ENCODE results near the gene ZNRF3. TPM values are rescaled to one million over a fixed set of nuclear protein-coding genes. Genes with fewer than 3 reads are reported as not detected.
"Not testable (repeated sequence)": the region's sequence is repeated elsewhere in the genome, so short reads cannot be mapped to it uniquely, and the experiment has no call there.

Gene ZNRF3
- total RNA-seq, 1 donor from 2014 or later: 6.4 TPM

- no peak for DNase-seq (ENCODE audit: extremely low read depth, low read depth, low spot score)
These were observed 195.5 kb downstream of the ZNRF3 start for GRCh38 chr22:29078869-29079207.

- no peak for DNase-seq (ENCODE audit: extremely low read depth, low read depth, low spot score)
These were observed 196.0 kb downstream of the ZNRF3 start for GRCh38 chr22:29079218-29079901.

- no peak for DNase-seq (ENCODE audit: extremely low read depth, low read depth, low spot score)
These were observed 197.0 kb downstream of the ZNRF3 start for GRCh38 chr22:29080106-29080975.

GRCh38 chr22:29081517-29082236 is 198.3 kb downstream of the ZNRF3 start:
- DNase-seq (ENCODE audit: extremely low read depth, low read depth, low spot score): no peak

GRCh38 chr22:29082826-29083545 is 199.6 kb downstream of the ZNRF3 start:
- no peak for DNase-seq (ENCODE audit: extremely low read depth, low read depth, low spot score)

GRCh38 chr22:29083576-29083932 is 200.2 kb downstream of the ZNRF3 start:
- DNase-seq (ENCODE audit: extremely low read depth, low read depth, low spot score): not testable (repeated sequence)

GRCh38 chr22:29083933-29084591 is 200.7 kb downstream of the ZNRF3 start:
- DNase-seq (ENCODE audit: extremely low read depth, low read depth, low spot score): no peak

GRCh38 chr22:29087012-29087411 is 203.6 kb downstream of the ZNRF3 start:
- no peak for DNase-seq (ENCODE audit: extremely low read depth, low read depth, low spot score)

- DNase-seq (ENCODE audit: extremely low read depth, low read depth, low spot score): no peak
These were observed 205.4 kb downstream of the ZNRF3 start for GRCh38 chr22:29088809-29089208.

- DNase-seq (ENCODE audit: extremely low read depth, low read depth, low spot score): no peak
These were observed 206.1 kb downstream of the ZNRF3 start for GRCh38 chr22:29089507-29089906.

GRCh38 chr22:29090039-29090438 is 206.7 kb downstream of the ZNRF3 start:
- no peak for DNase-seq (ENCODE audit: extremely low read depth, low read depth, low spot score)

- no peak for DNase-seq (ENCODE audit: extremely low read depth, low read depth, low spot score)
These were observed 208.9 kb downstream of the ZNRF3 start for GRCh38 chr22:29092243-29092642.

GRCh38 chr22:29093030-29093429 is 209.7 kb downstream of the ZNRF3 start:
- no peak for DNase-seq (ENCODE audit: extremely low read depth, low read depth, low spot score)

- DNase-seq (ENCODE audit: extremely low read depth, low read depth, low spot score): no peak
These were observed 210.3 kb downstream of the ZNRF3 start for GRCh38 chr22:29093501-29094300.

GRCh38 chr22:29095459-29095858 is 212.1 kb downstream of the ZNRF3 start:
- DNase-seq (ENCODE audit: extremely low read depth, low read depth, low spot score): no peak

GRCh38 chr22:29096736-29097669 is 213.6 kb downstream of the ZNRF3 start:
- DNase-seq (ENCODE audit: extremely low read depth, low read depth, low spot score): no peak

GRCh38 chr22:29098296-29098695 is 214.9 kb downstream of the ZNRF3 start:
- DNase-seq (ENCODE audit: extremely low read depth, low read depth, low spot score): no peak

- no peak for DNase-seq (ENCODE audit: extremely low read depth, low read depth, low spot score)
These were observed 218.9 kb downstream of the ZNRF3 start for GRCh38 chr22:29102300-29102699.

GRCh38 chr22:29103121-29103520 is 219.7 kb downstream of the ZNRF3 start:
- DNase-seq (ENCODE audit: extremely low read depth, low read depth, low spot score): no peak
